Fibroblast of the conjunctiva (primary cell): ENCODE measurements around the gene UMAD1.

Experiments
- DNase-seq: peaks from one replicate; pipeline ENCODE4 v3.0.0-alpha.2; 2010; ENCODE audit warnings: low read depth

Gene UMAD1

DNA sequence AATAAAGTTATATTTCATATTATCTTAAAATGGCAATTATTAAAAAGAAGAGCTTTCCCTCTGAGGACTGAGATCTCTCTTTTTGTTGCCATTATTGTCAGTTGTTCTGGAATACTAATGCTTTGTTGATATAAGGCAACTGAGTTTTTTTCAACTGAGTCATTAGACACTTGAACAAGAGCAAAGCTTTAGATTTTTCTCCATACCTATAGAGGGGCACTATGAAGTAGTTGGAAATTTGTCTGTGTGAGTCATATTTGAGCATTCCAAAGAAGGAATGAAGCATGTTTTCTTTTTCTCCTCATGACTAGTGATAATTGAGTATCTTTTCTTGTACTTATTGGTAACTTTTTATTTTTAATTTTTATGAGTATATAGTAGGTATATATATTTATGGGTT, 53.3 kb downstream of the UMAD1 start:
- peak; percentile 68 for DNase-seq

DNA sequence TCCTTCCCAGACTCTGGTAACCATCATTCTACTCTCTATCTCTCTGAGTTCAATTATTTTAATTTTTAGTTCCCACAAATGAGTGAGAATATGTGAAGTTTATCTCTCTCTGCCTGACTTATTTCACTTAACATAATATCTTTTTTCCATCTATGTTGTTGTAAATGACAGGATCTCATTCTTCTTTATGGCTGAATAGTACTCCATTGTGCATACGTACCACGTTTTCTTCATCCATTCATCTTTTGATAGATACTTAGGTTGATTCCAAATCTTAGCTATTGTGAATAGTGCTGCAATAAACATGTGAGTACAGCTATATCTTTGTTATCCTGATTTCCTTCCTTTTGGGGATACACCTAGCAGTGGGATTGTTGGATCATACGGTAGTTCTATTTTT, 54.0 kb downstream of the UMAD1 start:
- DNase-seq: no peak

DNA sequence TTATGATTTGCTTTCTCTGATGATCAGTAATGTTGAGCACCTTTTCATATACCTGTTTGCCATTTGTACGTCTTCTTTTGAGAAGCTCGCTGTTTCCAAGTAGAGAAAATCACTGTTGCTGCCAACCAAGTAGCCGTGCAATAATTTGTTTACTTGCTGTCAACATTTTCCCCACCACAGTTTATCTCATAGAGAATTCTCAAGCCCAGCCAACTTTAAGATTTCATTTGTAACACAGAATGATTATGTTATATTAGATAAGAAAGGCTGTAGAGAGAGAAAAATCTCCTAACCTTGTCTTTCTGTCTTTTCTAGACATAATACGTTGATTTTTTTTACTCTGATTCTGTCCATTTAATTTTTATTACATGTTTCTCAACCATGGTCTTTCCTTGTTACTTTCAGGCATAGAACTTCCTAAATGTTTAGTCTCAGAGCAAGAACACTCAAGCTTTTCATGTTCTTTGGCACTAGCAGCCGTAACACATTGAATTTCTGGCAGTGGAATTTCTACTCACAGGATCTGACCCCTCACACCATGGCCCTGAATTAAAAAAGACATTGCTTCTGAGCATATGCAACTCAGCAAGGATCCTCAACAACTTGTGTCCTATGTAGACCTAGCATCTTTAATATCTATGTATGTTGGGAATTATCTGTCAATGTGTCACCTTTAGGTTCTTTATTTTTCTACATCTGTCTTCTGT, 54.7 kb downstream of the UMAD1 start:
- DNase-seq: no peak

DNA sequence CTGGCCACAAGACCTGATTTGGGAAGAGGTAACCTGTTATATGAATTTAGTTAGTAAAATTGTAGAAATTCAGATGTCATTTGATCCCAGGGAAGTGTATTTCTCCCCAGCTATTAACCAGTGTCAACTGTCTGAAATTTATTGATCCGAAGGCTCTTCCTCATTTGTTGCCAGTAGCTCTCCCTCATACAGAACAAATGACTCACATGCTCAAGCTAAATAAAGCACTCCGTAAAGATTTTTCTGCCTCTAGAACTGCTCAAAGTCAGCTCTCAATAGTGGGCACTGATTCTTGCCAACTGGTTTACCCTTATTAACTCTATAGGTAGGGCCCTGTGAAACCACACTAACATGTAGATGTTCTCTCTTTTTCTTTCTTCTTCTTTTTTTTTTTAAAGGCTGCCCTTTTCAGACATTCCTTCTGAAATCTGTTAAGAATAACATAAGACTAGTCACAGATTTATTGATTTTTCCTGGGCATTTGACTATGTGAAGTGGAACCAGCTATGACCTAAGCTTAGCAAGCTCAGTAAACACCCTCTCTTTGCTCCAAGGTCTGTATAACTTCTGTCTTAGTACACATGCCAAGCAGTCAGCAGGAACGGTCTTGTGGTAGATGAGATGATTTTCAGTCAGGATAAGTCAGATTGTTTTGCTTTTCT, 56.0 kb downstream of the UMAD1 start:
- peak; percentile 17 for DNase-seq

DNA sequence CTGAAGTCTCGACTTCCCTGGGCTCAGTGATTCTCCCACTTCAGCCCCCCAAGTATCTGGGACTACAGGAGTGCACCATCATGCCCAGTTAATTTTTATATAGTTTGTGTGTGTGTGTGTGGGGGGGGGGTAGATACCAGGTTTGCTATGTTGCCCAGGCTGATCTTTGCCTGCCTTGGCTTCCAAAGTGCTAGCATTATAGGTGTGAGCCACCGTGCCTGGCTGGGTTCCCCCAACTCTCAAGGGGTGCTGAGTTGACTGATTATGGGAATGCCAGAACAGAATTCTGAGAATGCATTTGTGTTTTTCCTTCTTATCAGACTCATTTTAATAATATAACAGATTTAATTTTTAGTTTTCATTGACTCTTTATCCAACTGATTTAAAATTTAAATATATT, 58.4 kb downstream of the UMAD1 start:
- no peak for DNase-seq

DNA sequence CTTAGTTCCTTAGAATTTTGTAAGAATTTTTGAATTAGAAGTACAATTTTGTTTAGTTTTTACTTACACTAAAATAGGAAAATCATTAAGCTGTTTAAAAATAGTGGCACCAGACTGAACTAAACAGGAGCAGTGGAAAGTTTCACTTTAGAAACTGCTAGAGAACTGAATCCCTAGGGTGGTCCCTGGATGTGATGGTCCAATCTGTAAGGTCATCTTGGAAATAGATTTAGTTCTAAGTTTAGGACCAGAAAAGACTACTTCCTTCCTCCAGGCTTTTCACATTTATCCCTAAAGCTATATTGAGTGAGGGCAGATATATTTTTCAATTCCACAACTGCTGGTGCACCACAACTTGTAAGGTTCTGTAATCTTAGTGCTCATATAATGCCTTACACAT, 58.8 kb downstream of the UMAD1 start:
- DNase-seq: no peak

DNA sequence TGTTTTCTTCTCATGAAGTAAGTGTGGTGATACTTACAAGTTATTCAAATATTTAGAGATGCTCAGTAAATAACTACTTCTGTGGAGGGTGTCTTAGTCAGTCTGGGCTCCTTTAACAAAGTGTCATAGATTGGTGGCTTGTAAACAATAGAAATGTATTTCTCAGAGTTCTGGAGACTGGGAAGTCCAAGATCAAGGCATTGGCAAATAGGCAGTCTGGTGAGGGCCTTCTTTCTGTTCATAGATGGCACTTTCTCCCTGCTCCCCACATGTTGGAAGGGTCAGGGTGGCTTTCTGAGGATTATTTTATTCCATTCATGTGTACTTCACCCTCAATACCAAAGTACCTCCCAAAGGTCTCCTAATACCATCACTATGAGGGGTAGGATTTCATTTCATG, 59.4 kb downstream of the UMAD1 start:
- DNase-seq: no peak

DNA sequence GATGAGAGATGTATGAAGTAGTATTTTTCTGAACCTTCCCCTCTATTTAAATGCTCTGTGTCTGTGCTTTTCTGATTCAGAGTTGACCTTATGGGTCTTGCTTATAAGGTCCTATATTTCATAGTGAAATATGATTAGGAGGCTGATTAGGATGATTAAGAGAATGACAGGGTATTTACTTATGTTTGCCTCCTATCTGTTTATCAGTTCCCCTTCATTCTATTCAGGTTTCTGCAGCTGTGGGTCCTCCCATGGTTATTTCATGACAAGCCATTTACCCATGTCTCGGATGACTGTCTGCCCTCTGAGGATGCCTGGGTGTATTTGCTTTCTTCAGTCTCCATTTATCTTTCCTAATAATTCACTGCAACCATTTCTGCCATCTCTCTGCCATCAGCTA, 61.0 kb downstream of the UMAD1 start:
- no peak for DNase-seq

DNA sequence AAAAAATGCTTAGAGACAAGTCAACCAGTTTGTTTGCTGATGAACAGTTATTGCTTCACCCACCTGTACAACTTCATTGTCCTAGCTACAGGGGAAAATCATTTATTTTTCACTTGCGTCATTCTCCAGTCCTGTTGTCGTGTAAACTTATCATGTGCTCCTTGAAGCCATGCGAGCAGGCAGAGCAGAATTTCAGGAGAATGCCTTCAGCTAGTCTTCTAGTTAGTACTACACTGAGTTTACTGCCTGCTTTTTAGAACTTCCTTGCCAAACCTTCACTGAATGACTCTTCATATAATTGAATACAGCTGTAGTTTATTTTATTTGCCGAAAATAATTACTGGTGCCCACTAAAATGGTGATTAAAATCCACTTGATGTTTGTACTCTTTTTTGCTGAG, 62.3 kb downstream of the UMAD1 start:
- DNase-seq: peak; percentile 24

DNA sequence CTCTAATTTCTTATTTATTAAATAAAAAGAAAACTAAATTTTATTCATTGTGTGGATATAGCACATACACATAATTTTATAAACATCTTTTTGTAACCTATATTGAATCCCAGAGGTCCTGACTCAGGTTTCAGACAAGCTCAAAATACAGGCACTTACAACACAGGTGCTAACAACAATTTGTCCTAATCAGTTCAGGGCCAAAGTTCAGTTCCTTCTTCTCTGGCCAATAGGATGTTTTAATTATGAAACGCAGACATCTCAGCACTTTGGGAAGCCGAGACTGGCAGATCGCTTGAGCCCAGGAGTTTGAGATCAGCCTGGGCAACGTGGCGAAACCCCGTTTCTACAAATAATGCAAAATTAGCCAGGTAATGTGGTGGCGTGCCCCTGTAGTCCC, 62.9 kb downstream of the UMAD1 start:
- no peak for DNase-seq

DNA sequence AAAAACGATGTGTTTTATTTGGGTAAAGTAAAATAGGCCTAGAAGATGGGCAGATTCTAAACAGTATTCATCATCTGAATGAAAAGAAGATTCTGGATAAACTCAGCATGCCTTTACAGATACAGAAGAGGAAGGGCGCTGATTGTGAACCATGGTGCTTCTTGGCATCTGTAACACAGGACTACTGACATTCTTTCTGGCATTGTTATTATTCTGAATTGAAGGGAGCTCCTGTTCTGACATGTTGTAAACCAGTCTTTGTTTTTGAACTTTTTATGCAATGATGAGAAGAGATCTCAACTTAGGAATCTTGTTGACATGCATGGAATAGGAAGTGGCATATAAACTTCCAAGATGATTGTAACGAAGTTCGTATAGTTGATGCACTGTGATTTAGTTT, 64.3 kb downstream of the UMAD1 start:
- no peak for DNase-seq

DNA sequence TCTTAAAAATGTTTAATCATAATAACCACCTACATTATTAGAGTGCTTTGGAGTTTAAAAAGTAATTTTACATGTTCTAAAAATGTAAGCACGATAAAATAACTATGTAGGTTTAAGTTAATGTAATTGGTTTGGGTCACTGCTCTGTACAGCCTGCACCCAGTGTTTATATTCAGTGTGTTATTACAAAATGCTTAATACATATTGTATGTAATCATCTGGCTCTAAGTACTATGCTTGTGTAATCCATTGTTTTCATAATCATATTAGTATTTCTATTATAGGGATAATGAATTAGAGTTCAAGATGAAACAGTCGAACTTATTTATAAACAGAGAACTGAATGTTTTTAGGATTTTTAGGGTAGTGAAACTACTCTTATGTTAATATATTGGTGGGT, 64.8 kb downstream of the UMAD1 start:
- no peak for DNase-seq

DNA sequence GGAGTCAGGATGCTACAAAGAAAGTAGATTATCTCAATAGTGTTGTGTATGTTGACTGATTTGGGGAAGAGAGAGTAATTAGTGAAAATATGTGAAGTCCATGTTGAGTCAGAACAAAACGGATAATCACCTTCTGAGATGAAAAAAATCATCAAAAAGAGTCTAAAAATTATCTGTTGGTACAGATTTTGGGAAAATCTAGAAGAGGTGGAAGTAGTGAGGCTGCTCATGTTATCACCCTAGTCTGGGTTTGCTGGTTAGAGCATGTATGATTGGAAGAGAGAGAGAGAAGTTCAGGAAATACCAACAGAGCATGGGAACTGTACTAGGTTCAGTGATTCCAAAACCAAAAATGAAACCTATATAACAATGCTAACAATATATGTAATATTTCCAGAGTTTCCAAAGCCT, 65.6 kb downstream of the UMAD1 start:
- no peak for DNase-seq

DNA sequence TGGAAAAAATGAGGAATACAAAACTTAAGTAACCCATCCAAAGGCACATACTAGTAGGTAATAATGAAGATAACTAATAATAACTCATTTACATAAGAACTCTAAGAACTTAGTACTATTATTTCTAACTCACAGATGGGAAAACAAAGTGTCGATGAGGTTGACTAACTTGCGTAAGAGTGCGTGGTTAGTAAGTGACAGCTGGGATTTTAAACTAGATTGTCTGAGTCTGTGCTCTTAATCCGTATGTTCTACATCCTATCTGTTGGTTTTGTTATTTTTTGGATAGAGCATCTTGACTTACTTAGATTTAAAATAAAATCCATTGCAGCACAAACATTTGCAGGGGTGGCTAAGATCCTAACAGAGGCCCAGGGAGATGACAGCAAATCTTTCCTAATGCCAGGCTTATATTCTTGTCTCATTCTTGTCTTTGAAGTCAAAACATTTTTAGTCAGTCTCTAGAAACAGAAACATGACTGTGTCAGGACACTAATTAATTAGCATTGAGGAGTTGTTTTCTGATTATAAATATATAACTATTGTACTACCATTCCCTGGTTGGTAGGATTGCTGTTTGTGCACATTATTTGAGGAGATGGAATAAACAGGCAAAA, 66.1 kb downstream of the UMAD1 start:
- DNase-seq: no peak

DNA sequence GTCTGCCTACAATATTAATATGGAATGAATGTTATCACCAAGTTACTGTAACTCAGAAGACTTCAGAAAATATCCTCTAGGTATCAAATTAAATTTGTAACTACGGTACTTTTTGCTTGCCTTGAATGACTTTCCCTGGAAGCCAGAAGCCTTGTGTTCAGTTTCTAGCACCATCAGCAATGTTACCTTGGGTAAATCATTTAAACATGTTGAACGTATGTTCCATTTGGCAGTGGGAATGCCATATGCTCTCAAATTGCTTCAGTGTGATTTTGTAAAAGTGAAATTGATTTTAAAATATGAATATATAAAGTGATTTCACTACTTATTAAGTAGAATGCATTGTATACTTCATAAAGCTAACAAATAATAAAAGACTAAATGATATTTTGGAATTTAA, 66.7 kb downstream of the UMAD1 start:
- no peak for DNase-seq

DNA sequence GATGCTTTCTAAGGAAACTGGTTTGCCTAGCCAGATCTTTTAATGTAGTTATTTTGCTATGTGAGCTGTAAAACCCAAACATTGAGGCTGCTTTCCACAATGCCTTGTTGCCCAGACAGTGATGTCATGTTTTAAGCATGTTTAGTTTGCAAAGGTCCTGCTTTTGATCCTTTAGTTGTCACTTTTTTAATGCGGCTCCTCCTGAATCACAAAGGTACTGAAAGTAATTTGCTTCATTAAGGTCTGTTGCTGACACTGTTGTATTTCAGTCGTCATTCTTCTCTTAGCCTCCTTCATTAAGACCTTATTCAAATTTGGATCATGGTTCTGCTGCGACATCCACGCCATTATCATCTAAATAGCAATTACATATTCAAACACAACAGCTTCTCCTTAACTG, 67.3 kb downstream of the UMAD1 start:
- no peak for DNase-seq

DNA sequence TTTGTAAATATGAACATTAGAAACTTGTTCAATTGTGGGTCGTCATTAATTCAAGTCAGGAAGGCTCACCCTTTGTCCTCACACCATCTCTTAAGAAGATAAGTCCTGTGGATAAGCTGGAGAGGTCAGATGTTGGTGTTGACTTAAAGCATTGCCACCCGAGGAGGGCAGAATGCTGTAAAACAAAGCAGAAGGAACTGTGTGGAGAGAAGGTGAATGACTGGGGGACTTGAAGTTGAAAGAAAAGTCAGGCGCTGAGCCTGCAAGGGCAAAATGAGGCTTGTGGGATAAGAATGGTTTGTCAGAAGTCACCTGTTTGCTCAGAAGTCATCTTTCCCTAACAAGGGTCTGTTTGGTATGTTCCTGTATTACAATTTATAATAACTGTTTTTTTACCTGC, 68.7 kb downstream of the UMAD1 start:
- no peak for DNase-seq

DNA sequence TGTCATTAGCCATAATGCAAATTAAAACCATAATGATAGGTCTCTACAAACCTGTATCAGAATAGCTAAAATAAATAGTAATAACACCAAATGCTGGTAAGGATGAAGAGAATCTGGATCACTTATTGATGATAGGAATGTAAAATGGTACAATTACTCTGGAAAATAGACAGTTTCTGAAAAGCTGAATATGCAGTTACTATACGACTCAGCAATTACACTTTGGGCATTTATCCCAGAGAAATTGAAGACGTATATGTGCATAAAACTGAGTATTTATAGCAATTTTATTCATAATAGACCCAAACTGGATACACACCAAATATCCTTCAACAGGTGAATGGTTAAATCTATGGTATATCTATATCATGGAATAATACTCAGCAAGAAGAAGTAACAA, 69.9 kb downstream of the UMAD1 start:
- no peak for DNase-seq

DNA sequence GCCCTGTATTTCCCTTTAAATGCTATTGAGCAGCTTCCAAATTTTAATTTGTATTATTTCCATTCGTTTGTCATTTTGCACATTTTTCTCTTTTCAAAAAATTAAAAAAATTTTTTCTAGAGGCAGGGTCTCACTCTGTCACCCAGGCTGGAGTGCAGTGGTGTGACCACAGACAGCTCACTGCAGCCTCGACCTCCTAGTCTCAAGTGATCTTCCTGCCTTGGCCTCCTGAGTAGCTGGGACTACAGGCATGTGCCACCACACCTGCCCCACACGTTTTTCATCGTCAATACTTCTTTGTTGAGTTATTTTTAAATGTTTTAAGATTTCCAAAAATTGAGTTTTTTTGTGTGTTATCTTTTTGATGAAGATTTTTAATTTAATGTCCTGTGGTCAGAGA, 73.2 kb downstream of the UMAD1 start:
- DNase-seq: no peak

DNA sequence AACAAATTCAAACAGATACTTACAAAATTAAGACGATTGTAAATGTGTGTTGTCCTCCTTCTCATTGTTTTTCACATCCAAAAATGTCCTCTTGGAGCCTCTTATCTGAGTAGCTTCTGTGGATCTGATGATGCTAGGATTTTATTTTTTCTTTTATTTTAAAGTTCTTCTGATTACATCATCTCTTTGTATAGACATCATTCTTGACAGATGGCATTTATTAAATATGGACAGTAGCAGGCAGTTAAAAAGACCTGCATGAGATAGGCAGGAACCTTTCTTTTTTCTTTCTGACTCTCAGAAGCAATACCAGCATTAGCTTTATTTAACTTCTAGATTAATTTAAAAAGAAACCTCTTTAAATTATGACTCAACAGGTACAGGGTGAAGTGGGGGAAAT, 77.9 kb downstream of the UMAD1 start, which contains the start of gene RPA3:
Gene RPA3, minus strand, starts transcription at position 116 of the 400 bp plus-strand sequence. CDS start 78,189 bp downstream, outside the sequence.
- DNase-seq: no peak

DNA sequence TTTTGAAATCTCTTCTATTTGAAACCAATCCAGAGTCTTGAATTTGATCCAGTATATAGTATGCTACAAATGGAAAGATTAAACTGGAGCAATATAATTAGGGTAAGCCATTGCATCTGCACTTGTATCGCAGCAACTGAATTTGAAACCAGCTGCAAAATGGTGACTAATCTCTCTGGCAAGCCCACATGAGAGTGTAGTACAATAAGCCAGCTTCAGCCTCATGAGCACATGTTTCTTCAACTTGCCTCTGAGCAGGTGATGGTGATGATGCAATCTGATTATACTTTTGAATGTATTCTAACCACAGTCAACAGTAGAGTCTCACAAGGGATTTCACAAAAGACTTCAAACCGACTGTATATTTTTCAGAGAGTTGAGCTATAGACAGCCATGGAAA, 78.7 kb downstream of the UMAD1 start:
- peak; percentile 99 for DNase-seq

DNA sequence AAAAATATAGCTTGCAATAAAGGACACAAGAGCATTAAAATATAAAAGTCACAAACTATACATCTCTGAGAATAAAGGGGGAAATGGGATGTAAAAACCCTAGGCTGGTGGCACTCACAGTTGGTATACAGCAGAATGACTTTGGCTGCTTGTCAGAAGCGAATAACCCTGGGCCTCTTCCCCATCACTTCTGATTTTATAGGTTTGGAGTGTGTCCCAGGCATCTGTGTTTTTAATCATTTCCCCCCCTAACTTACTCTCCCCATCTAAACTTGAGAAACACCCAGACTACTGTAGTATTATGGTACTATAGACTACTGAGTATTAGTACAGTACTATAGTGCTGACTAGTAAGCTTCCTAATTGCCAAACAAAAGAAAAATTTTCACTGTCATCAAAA, 79.6 kb downstream of the UMAD1 start:
- no peak for DNase-seq
